HG02884 (cell line): Measurements from ENCODE around the gene AMZ2.
"Not testable (repeated sequence)": the region's sequence is repeated elsewhere in the genome, so short reads cannot be mapped to it uniquely, and the experiment has no call there.

Experiments used
- ATAC-seq: cut with Tn5 transposase; IDR thresholded peaks from one replicate; pipeline ENCODE4 v1.9.1; 2021; ENCODE audit warnings: mild to moderate bottlenecking, moderate library complexity; ENCODE audit not compliant: unreplicated experiment

AMZ2 gene

GRCh38 chr17:68247445-68248198 lies at the start of gene AMZ2:
TSS of gene AMZ2 (plus strand) at chr17:68248043. CDS start at chr17:68250188, 2,145 bp downstream.
- ATAC-seq = peak; percentile 78

GRCh38 chr17:68198931-68199836 lies 48.7 kb upstream of the AMZ2 start:
- no peak for ATAC-seq

GRCh38 chr17:68199837-68200688 lies 47.8 kb upstream of the AMZ2 start:
- ATAC-seq = no peak

- no peak for ATAC-seq
Observed at GRCh38 chr17:68200689-68201417, 47.0 kb upstream of the AMZ2 start.

- ATAC-seq = not testable (repeated sequence)
Observed at GRCh38 chr17:68201418-68201771, 46.4 kb upstream of the AMZ2 start.

GRCh38 chr17:68202321-68202720 lies 45.5 kb upstream of the AMZ2 start:
- not testable (repeated sequence) for ATAC-seq

GRCh38 chr17:68204736-68205135 lies 43.1 kb upstream of the AMZ2 start:
- ATAC-seq = peak; percentile 2

GRCh38 chr17:68205251-68205807 lies 42.5 kb upstream of the AMZ2 start:
- peak; percentile 77 for ATAC-seq

GRCh38 chr17:68205808-68206720 lies 41.8 kb upstream of the AMZ2 start:
- peak; percentile 36 for ATAC-seq

GRCh38 chr17:68207651-68208253 lies 40.1 kb upstream of the AMZ2 start:
- no peak for ATAC-seq

- not testable (repeated sequence) for ATAC-seq
Observed at GRCh38 chr17:68208651-68209050, 39.2 kb upstream of the AMZ2 start.

GRCh38 chr17:68209191-68209900 lies 38.5 kb upstream of the AMZ2 start:
- ATAC-seq = not testable (repeated sequence)

- ATAC-seq = no peak
Observed at GRCh38 chr17:68210570-68211315, 37.1 kb upstream of the AMZ2 start.

GRCh38 chr17:68213428-68214411 lies 34.1 kb upstream of the AMZ2 start:
- ATAC-seq = not testable (repeated sequence)

GRCh38 chr17:68215453-68215852 lies 32.4 kb upstream of the AMZ2 start:
- not testable (repeated sequence) for ATAC-seq

- not testable (repeated sequence) for ATAC-seq
Observed at GRCh38 chr17:68219429-68219828, 28.4 kb upstream of the AMZ2 start.
